Astrocyte of the cerebellum (primary cell): ENCODE data around the gene KCNMA1.

ENCODE experiments used
- DNase-seq: peaks from one replicate; pipeline ENCODE4 v3.0.0-alpha.2; 2011; ENCODE audit warnings: low read depth
- H3K4me3 ChIP-seq: 2 replicates; pipeline ENCODE4 v1.5.1; 2011; ENCODE audit warnings: mild to moderate bottlenecking, low read depth, low read length, moderate library complexity
- CTCF ChIP-seq: IDR thresholded peaks from 2 replicates; pipeline ENCODE4 v1.5.1; 2012; ENCODE audit warnings: low read length, low read depth, moderate library complexity, mild to moderate bottlenecking; ENCODE audit errors: missing control alignments
- in situ Hi-C: cut with HindIII; loops from 2 replicates; pipeline ENCODE4 v1.10.0; 2017; ENCODE audit warnings: low sequenced_read_pairs

KCNMA1 gene

GRCh38 chr10:77584938-77585337, 52.7 kb downstream of the KCNMA1 start:
- no peak overlapping the region for H3K4me3 ChIP-seq
- TF ChIP-seq CTCF, result no peak
- in situ Hi-C loops, result no loop called here
- no peak for DNase-seq

GRCh38 chr10:77583527-77583926, 54.1 kb downstream of the KCNMA1 start:
- TF ChIP-seq CTCF, result no peak
- in situ Hi-C loops, result no loop called here
- DNase-seq, result no peak
- no peak overlapping the region for H3K4me3 ChIP-seq

GRCh38 chr10:77582710-77583115, 54.9 kb downstream of the KCNMA1 start:
- no peak for TF ChIP-seq CTCF
- in situ Hi-C loops, result no loop called here
- no peak overlapping the region for H3K4me3 ChIP-seq
- DNase-seq, result no peak

GRCh38 chr10:77581738-77582137, 55.9 kb downstream of the KCNMA1 start:
- no peak for DNase-seq
- in situ Hi-C loops, result no loop called here
- no peak overlapping the region for H3K4me3 ChIP-seq
- no peak for TF ChIP-seq CTCF

GRCh38 chr10:77580482-77580881, 57.1 kb downstream of the KCNMA1 start:
- TF ChIP-seq CTCF, result no peak
- in situ Hi-C loops, result no loop called here
- no peak overlapping the region for H3K4me3 ChIP-seq

GRCh38 chr10:77578583-77579227, 58.9 kb downstream of the KCNMA1 start:
- TF ChIP-seq CTCF, result no peak
- in situ Hi-C loops, result no loop called here
- H3K4me3 ChIP-seq, result no peak overlapping the region
- DNase-seq, result no peak

More at GRCh38 chr10:77580482-77580881, 57.1 kb downstream of the KCNMA1 start:
- DNase-seq, result no peak
